ENCODE data around the gene CCDC170.

DNA sequence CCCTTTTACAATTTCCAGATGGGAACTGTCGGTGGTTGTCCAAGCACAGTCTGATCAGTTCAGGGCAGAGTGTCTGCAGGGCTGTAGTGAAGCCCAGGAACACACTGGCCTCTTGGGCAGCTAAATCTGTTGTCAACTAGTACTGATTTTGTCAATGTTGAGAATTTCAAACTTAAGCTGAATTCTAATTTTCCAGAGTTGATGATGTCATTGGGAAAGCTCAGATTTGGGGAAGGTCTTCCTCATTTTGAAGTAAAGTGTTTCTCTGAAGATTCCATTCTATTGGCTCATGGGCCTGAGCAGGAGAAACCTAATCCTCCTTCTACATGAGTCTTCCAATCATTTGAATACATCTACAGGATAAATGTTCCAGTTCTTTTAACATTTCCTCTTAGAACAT is 72.1 kb downstream of the CCDC170 start:
- TF ChIP-seq, protein P1, sequence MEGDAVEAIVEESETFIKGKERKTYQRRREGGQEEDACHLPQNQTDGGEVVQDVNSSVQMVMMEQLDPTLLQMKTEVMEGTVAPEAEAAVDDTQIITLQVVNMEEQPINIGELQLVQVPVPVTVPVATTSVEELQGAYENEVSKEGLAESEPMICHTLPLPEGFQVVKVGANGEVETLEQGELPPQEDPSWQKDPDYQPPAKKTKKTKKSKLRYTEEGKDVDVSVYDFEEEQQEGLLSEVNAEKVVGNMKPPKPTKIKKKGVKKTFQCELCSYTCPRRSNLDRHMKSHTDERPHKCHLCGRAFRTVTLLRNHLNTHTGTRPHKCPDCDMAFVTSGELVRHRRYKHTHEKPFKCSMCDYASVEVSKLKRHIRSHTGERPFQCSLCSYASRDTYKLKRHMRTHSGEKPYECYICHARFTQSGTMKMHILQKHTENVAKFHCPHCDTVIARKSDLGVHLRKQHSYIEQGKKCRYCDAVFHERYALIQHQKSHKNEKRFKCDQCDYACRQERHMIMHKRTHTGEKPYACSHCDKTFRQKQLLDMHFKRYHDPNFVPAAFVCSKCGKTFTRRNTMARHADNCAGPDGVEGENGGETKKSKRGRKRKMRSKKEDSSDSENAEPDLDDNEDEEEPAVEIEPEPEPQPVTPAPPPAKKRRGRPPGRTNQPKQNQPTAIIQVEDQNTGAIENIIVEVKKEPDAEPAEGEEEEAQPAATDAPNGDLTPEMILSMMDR (IDR thresholded peaks at IDR 0.05; ENCODE audit: borderline replicate concordance, extremely low read depth, low read length, poor library complexity, severe bottlenecking), result no peak
- TF ChIP-seq EZH2 (IDR thresholded peaks at IDR 0.05; ENCODE audit: borderline replicate concordance, low read depth, low read length, severe bottlenecking), result no peak
